IMR-90 (cell line): ENCODE data around the gene PPIA. TPM values are rescaled to one million over a fixed set of nuclear protein-coding genes. Genes with fewer than 3 reads are reported as not detected.
A peak's percentile ranks its signal among the peaks of the same experiment; 100 is the strongest.

Experiments used
- ATAC-seq: fragments of 200-7000 bp; cut with Tn5 transposase; 2 replicates; pipeline ENCODE4 v1.9.1; 2020; ENCODE audit warnings: low read depth, mild to moderate bottlenecking, moderate library complexity
- BruUV-seq: library from RNA; stranded (reverse); fragments of 400-500 nt; replicated peaks from 2 replicates; lab custom pipeline; 2021; lab: Mats Ljungman, UMichigan
- CTCF ChIA-PET: fragments of 300-600 bp; formaldehyde crosslinking; extraction: SDS; loops from one replicate; lab custom pipeline; 2021; ENCODE audit warnings: antibody characterized with exemption; lab: Yijun Ruan, JAX
- POLR2A ChIA-PET: fragments of 300-600 bp; sonication (Branson Sonifier 250); formaldehyde crosslinking; loops from one replicate; lab custom pipeline; 2022; ENCODE audit warnings: antibody characterized with exemption; ENCODE audit not compliant: unreplicated experiment; lab: Charles Lee
- DNase-seq: peaks from one replicate; pipeline ENCODE4 v3.0.0; 2013
- H2AFZ ChIP-seq: replicated peaks from 2 replicates; pipeline ENCODE3; 2013; ENCODE audit warnings: low read length, mild to moderate bottlenecking; ENCODE audit not compliant: poor library complexity
- H2AK5ac ChIP-seq: 2 replicates; pipeline ENCODE4 v1.6.1; 2013; ENCODE audit warnings: low read depth, low read length, inconsistent platforms
- H2AK9ac ChIP-seq: replicated peaks from 2 replicates; pipeline ENCODE3; 2013; ENCODE audit warnings: mild to moderate bottlenecking, low read depth, low read length, moderate library complexity; ENCODE audit not compliant: poor library complexity
- H2BK120ac ChIP-seq: 2 replicates; pipeline ENCODE4 v1.6.1; 2013; ENCODE audit warnings: low read depth, low read length, inconsistent platforms
- H2BK15ac ChIP-seq: 3 replicates; pipeline ENCODE4 v1.6.1; 2013; ENCODE audit warnings: low read depth, low read length, inconsistent platforms
- H2BK20ac ChIP-seq: 2 replicates; pipeline ENCODE4 v1.6.1; 2013; ENCODE audit warnings: low read depth, mild to moderate bottlenecking, inconsistent platforms, low read length, moderate library complexity
- H2BK5ac ChIP-seq: 2 replicates; pipeline ENCODE4 v1.6.1; 2013; ENCODE audit warnings: mild to moderate bottlenecking, low read depth, low read length, inconsistent platforms; ENCODE audit not compliant: poor library complexity, severe bottlenecking
- H3K14ac ChIP-seq: replicated peaks from 2 replicates; pipeline ENCODE4 v1.6.1; 2013; ENCODE audit warnings: low read depth, low read length, inconsistent platforms
- H3K18ac ChIP-seq: 2 replicates; pipeline ENCODE4 v1.6.1; 2013; ENCODE audit warnings: low read depth, low read length, control low read depth
- H3K23ac ChIP-seq: 2 replicates; pipeline ENCODE4 v1.6.1; 2013; ENCODE audit warnings: low read depth, low read length, inconsistent platforms
- H3K27ac ChIP-seq: 2 replicates; pipeline ENCODE4 v1.5.1; 2013; ENCODE audit warnings: mild to moderate bottlenecking, control low read depth, low read length; ENCODE audit not compliant: insufficient read depth
- H3K27me3 ChIP-seq: 2 replicates; pipeline ENCODE4 v1.6.1; 2013; ENCODE audit warnings: low read length; ENCODE audit not compliant: control insufficient read depth, insufficient read depth
- H3K36me3 ChIP-seq: 2 replicates; pipeline ENCODE4 v1.6.1; 2013; ENCODE audit warnings: low read length, mixed read lengths; ENCODE audit not compliant: control insufficient read depth, insufficient read depth
- H3K4ac ChIP-seq: 2 replicates; pipeline ENCODE4 v1.6.1; 2013; ENCODE audit warnings: low read depth, low read length, inconsistent platforms
- H3K4me1 ChIP-seq: 2 replicates; pipeline ENCODE4 v1.6.1; 2013; ENCODE audit warnings: low read length, mixed read lengths; ENCODE audit not compliant: control insufficient read depth, insufficient read depth
- H3K4me2 ChIP-seq: 2 replicates; pipeline ENCODE4 v1.6.1; 2013; ENCODE audit warnings: low read depth, mild to moderate bottlenecking, control low read depth, low read length, moderate library complexity
- H3K4me3 ChIP-seq: 2 replicates; pipeline ENCODE4 v1.5.1; 2013; ENCODE audit warnings: low read depth, mild to moderate bottlenecking, control low read depth, low read length, moderate library complexity; ENCODE audit not compliant: insufficient read depth
- H3K56ac ChIP-seq: 2 replicates; pipeline ENCODE4 v1.6.1; 2013; ENCODE audit warnings: low read length, inconsistent platforms; ENCODE audit not compliant: insufficient read depth; ENCODE audit errors: extremely low read depth
- H3K79me1 ChIP-seq, 2 experiments: 2 replicates each; pipeline ENCODE4 v1.6.1; 2013; ENCODE audit warnings: low read length in 2 of 2, inconsistent platforms in 1 of 2, low read depth in 1 of 2
- H3K9ac ChIP-seq: 2 replicates; pipeline ENCODE4 v1.6.1; 2013; ENCODE audit warnings: low read depth, low read length, control low read depth
- H3K9me1 ChIP-seq: 2 replicates; pipeline ENCODE4 v1.6.1; 2013; ENCODE audit warnings: low read length, inconsistent platforms; ENCODE audit not compliant: insufficient read depth
- H3K9me3 ChIP-seq: 2 replicates; pipeline ENCODE4 v1.6.1; 2013; ENCODE audit warnings: low read length; ENCODE audit not compliant: control insufficient read depth, insufficient read depth
- H4K20me1 ChIP-seq: 2 replicates; pipeline ENCODE4 v1.6.1; 2013; ENCODE audit warnings: low read length, inconsistent platforms; ENCODE audit not compliant: insufficient read depth
- H4K5ac ChIP-seq: 2 replicates; pipeline ENCODE4 v1.6.1; 2013; ENCODE audit warnings: mild to moderate bottlenecking, low read depth, low read length, control low read depth
- H4K8ac ChIP-seq, 2 experiments: 2 replicates each; pipeline ENCODE4 v1.6.1; 2013; ENCODE audit warnings: low read depth in 2 of 2, low read length in 2 of 2, control low read depth in 1 of 2, inconsistent platforms in 1 of 2
- H4K91ac ChIP-seq: 2 replicates; pipeline ENCODE4 v1.6.1; 2013; ENCODE audit warnings: low read depth, low read length, inconsistent platforms; ENCODE audit not compliant: insufficient read depth
- BHLHE40 ChIP-seq: fragments of 150-350 bp; IDR thresholded peaks from 2 replicates; pipeline ENCODE4 v1.6.1; 2016; ENCODE audit warnings: mild to moderate bottlenecking, low read depth, low read length
- CEBPB ChIP-seq: IDR thresholded peaks from 2 replicates; pipeline ENCODE4 v1.6.1; 2012; ENCODE audit warnings: low read depth, low read length, improper control_type of control experiment
- CHD1 ChIP-seq: IDR thresholded peaks from 2 replicates; pipeline ENCODE4 v1.6.1; 2012; ENCODE audit warnings: low read depth, low read length, improper control_type of control experiment
- CTCF ChIP-seq: conservative IDR thresholded peaks from 2 replicates; pipeline ENCODE4 v1.5.1; 2012; ENCODE audit warnings: mild to moderate bottlenecking, low read depth, low read length, improper control_type of control experiment
- ELK1 ChIP-seq: fragments of 150-350 bp; IDR thresholded peaks from 2 replicates; pipeline ENCODE4 v1.6.1; 2016; ENCODE audit warnings: low read depth, mild to moderate bottlenecking, low read length, moderate library complexity, borderline replicate concordance
- MAFK ChIP-seq: IDR thresholded peaks from 2 replicates; pipeline ENCODE4 v1.6.1; 2012; ENCODE audit warnings: low read depth, low read length, improper control_type of control experiment
- MAZ ChIP-seq: IDR thresholded peaks from 2 replicates; pipeline ENCODE4 v1.6.1; 2012; ENCODE audit warnings: low read depth, mild to moderate bottlenecking, low read length, improper control_type of control experiment, moderate library complexity, borderline replicate concordance
- NFE2L2 ChIP-seq: fragments of 150-350 bp; IDR thresholded peaks from 2 replicates; pipeline ENCODE4 v1.6.1; 2016; ENCODE audit warnings: low read depth, mild to moderate bottlenecking, low read length
- POLR2A ChIP-seq: IDR thresholded peaks from 2 replicates; pipeline ENCODE4 v1.6.1; 2012; ENCODE audit warnings: mild to moderate bottlenecking, low read depth, low read length
- RFX5 ChIP-seq: IDR thresholded peaks from 2 replicates; pipeline ENCODE4 v1.8.0; 2012; ENCODE audit warnings: low read depth, mild to moderate bottlenecking, low read length, moderate library complexity
- SMC3 ChIP-seq: fragments of 150-350 bp; IDR thresholded peaks from 2 replicates; pipeline ENCODE4 v1.6.1; 2016; ENCODE audit warnings: low read depth, mild to moderate bottlenecking, antibody characterized with exemption, low read length, moderate library complexity
- USF2 ChIP-seq: fragments of 150-350 bp; IDR thresholded peaks from 2 replicates; pipeline ENCODE4 v1.6.1; 2017; ENCODE audit warnings: mild to moderate bottlenecking, antibody characterized with exemption, low read length, low read depth
- WGBS, 2 experiments: methylation state at CpG; one replicate each; pipeline versions ENCODE4 v1.1.5 to v1.1.7; 2013; ENCODE audit warnings: missing lambda C conversion rate in 2 of 2; ENCODE audit not compliant: insufficient read length in 1 of 2; ENCODE audit errors: extremely low coverage in 2 of 2; 5-methylcytosine and 5-hydroxymethylcytosine counted together
- dilution Hi-C: fragments of 300-500 bp; cut with HindIII; formaldehyde crosslinking; loops from one replicate; pipeline ENCODE4 v1.14.3; 2018; ENCODE audit warnings: low sequenced_read_pairs; ENCODE audit not compliant: unreplicated experiment
- in situ Hi-C: fragments of 300-500 bp; cut with MboI; formaldehyde crosslinking; loops from 3 replicates; pipeline ENCODE4 v1.14.3; 2019; ENCODE audit warnings: low sequenced_read_pairs, inconsistent platforms, mixed read lengths
- intact Hi-C: fragments of 100-400 bp; cut with micrococcal nuclease; formaldehyde crosslinking; loops from 2 replicates; pipeline ENCODE4 v1.10.0; 2022
- polyA plus RNA-seq, 3 experiments: library from polyadenylated mRNA; depleted of rRNA; stranded (reverse); fragments of >200 nt; gene quantifications; 2 replicates each; pipeline ENCODE4 v1.2.3, GENCODE V29; 2012; ENCODE audit warnings: low replicate concordance in 1 of 3
- total RNA-seq: library from RNA; depleted of rRNA; stranded (reverse); fragments of >200 nt; gene quantifications from 2 replicates; pipeline ENCODE4 v1.2.3, GENCODE V29; 2012

The PPIA gene
- total and polyA plus RNA-seq, 2 of the 4 experiments (the other 2 are of a cell fraction) = 3,396 to 4,883 TPM

DNA sequence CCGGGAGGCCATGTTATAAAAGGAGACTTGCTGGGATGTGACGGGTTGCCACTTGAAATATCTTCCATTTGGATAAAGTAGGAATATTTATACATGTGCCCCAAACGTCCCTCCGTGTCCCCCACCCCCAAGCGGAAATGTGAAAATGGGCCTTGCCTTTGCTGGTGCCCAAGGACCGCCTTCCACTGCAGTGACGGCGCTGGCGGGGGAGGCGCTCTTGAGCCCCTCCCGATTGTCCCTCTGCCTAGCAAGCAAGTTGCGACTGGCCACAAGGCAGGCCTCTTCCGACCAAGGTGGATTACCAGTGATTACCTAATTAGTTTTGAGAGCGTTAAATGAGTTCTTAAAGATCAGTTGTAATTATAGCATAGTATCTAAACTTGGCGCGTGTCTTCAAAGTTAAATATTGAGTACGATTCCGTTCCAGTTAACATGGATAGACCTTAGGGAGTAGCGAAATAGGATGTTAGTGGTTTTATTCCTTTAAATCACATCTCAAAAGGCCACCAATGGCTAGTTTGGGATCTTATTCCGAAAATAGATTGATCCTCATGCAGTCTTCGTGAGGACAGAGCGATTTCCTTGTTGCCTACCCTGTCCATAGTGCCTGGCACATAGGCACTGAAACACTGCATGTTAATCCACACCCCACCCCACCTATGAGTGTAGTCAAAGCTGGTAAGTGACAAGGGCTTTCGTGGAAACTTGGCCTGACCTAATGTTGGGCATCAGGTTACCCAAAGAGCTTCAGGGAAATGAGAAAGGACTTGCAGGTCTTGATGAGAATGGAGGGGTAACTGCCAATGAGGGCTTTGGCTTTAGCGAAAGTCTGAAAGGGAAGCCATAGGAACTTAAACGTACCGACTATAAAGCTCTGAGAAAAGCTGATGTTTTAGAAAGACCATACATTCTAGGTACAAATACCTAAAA, 1.1 kb downstream of the PPIA start:
- Histone ChIP-seq H3K4me1 (peaks cover 2% of the 10 kb centered on the region; the same call in 1 of the 2 replicates), H4K20me1 (peaks cover 52% of the 10 kb centered on the region), H2AK9ac (peak overlapping the region; percentile 100), H3K4me2 (peak overlapping the region; percentile 98), H2BK15ac (no peak overlapping the region), H3K9me1 (peaks cover 15% of the 10 kb centered on the region), H3K4me3 (peak overlapping the region; percentile 91), H4K8ac (peak overlapping the region; percentile 83 to 93), H2BK120ac (peak overlapping the region; percentile 1; the same call in 1 of the 2 replicates), H2AFZ (peak overlapping the region; percentile 77), H2BK5ac (peak overlapping the region; percentile 93), H4K5ac (peak overlapping the region; percentile 90), H3K79me1 (peaks cover 13 to 48% of the 10 kb centered on the region in 2 experiments; a peak in 3 of 4 replicates), H3K4ac (peak overlapping the region; percentile 86), H3K9ac (peak overlapping the region; percentile 95), H3K9me3 (no peaks in the 10 kb centered on the region), H3K56ac (peak overlapping the region; percentile 96), H3K14ac (peak overlapping the region; percentile 85), H3K18ac (peak overlapping the region; percentile 87), H2AK5ac (peak overlapping the region; percentile 93), H3K23ac (peak overlapping the region; percentile 78), H2BK20ac (peak overlapping the region; percentile 35; the same call in 1 of the 2 replicates), H3K27me3 (no peaks in the 10 kb centered on the region), H3K36me3 (peaks cover 28% of the 10 kb centered on the region), H4K91ac (peak overlapping the region; percentile 95), H3K27ac (peak overlapping the region; percentile 97)
- WGBS, 2 experiments = 0% methylated on average over 5 of the region's 26 CpGs; no CpG with 5 or more reads in 1 of the 2 experiments
- dilution Hi-C loops (no loop called here), intact Hi-C loops (loop anchor here (1.0 to 5.0 kb wide), 6 partner anchors 29 to 340 kb away; partner anchors contain the start of genes H2AZ2 and OGDH), in situ Hi-C loops (no loop called here)
- DNase-seq (peak; percentile 84), ATAC-seq (peak; percentile 61)
- BruUV-seq = TSS peak; percentile 29
- CTCF ChIA-PET = interaction anchor here (0.6 to 0.8 kb wide), 2 partner anchors 47 to 100 kb away, joined by 3 to 4 read pairs; no protein-coding TSS in a partner anchor
- POLR2A ChIA-PET = interaction anchor here (0.6 to 1.1 kb wide), 6 partner anchors 47 to 597 kb away, joined by 3 to 4 read pairs (median 3); no protein-coding TSS in a partner anchor
- TF ChIP-seq MAZ = peak; percentile 67; the same call in 1 of the 2 replicates
- no peak for TF ChIP-seq NFE2L2
- peak; percentile 77 for TF ChIP-seq POLR2A
- TF ChIP-seq BHLHE40 = no peak
- 0 out of 2 replicates have a peak, but pooled peaks have one; percentile 3 for TF ChIP-seq SMC3
- TF ChIP-seq CEBPB = no peak
- TF ChIP-seq RFX5 = no peak
- no peak for TF ChIP-seq CHD1
- peak; percentile 42 for TF ChIP-seq CTCF
- TF ChIP-seq ELK1 = no peak
- peak; percentile 10; the same call in 1 of the 2 replicates for TF ChIP-seq MAFK
- TF ChIP-seq USF2 = no peak
